GM19025 (cell line): Measurements from ENCODE around the gene LAMC2.

Experiments
- ATAC-seq: cut with Tn5 transposase; IDR thresholded peaks from one replicate; pipeline ENCODE4 v1.9.1; 2021; ENCODE audit warnings: mild to moderate bottlenecking, low read depth, moderate library complexity; ENCODE audit not compliant: unreplicated experiment

LAMC2 gene

DNA sequence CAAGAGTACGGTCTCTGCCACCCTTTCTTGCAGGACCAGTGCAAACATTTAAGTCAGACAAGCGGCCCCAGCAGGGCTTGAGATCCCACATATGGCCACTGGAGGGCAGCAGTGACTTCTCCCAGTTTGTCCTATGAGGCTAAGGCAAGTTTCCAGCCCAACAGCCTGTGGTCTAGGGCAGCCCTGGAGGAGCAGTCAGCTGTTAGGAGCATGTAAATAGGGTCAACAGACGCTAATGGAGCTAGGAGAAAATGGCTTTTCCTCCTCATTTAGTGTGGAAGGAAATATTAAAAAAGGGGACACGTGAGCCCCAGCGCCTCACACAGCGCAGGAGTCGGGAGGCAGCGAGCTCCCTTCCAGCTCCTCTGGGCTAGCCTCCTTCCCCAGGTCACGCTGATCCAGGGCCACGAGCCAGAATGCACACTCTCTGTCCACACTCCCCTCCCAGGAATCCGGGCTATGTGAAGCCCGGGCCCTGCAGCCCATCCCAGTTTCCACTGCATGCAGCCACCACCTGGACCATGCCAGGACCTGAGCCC is 95.6 kb downstream of the LAMC2 start:
- ATAC-seq: no peak

- no peak for ATAC-seq
These were observed 96.2 kb downstream of the LAMC2 start for GRCh38 chr1:183282101-183282855.

DNA sequence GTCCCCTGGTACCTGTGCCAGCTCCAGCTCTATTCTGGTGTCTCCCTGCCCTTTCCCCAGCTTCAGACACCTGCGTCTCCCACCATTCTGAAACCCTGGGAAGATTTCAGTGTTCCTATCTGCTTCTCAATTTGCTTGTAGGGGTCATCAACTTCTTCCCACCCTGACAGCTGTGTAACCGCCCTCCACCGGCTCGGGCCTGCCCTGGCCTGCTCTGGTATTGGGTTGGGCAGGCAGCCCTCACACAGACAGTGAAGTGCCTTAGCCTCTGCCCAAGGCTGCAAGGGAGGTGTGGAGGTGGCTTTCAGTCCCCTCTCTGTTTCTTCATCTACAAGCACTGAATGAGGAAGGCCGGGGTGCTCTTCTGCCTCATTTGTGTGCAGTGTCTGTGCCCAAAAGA is 97.2 kb downstream of the LAMC2 start:
- no peak for ATAC-seq

DNA sequence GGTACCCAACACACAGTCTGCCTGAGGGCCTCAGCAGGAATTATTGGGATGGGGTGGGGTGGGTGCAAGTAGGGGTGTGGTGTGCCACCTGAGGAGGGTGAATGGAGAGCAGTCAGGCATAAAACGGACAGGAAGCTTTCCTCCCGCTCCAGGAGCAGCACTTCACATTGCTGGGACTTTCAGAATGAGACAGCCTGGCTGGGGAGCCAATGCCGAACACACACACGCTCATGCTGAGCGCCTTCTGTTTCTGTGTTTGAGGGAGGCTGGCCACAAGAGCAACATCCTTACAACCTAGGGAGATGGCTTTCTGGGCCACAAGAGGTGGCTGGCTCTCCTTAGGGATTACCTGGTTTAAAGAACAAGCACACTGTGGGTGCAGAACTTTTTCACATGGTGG is 98.0 kb downstream of the LAMC2 start:
- no peak for ATAC-seq

- ATAC-seq: no peak
These were observed 99.2 kb downstream of the LAMC2 start for GRCh38 chr1:183285256-183285655.

GRCh38 chr1:183285746-183286145 is 99.7 kb downstream of the LAMC2 start:
- ATAC-seq: no peak

DNA sequence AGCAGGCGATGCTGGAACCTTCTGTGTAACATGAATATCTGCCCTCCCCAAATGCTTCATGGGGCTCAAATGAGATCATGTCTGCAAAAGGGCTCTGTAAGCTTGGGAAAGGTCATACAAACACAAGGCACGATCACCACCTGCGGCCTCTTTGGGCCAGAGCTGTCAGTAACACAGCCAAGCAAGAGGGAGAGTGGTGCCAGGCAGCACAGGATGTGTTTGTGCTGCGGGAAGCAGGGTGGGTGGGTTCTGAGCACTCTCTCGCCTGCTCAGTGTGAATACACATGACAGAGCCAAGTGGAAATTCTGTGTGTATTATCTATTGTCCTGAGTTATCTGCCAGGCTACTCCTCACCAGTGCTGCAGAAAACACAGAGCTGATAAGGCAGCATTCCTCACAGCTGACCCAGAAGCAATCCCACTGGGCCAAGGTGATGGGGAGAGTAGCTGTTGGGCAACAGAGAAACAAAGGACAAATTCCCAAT is 101.2 kb downstream of the LAMC2 start:
- ATAC-seq: no peak

GRCh38 chr1:183288583-183288982 is 102.5 kb downstream of the LAMC2 start:
- no peak for ATAC-seq

GRCh38 chr1:183289051-183289496 is 103.0 kb downstream of the LAMC2 start:
- no peak for ATAC-seq

GRCh38 chr1:183290628-183291027 is 104.6 kb downstream of the LAMC2 start:
- ATAC-seq: no peak

GRCh38 chr1:183291216-183291762 is 105.2 kb downstream of the LAMC2 start:
- ATAC-seq: no peak

DNA sequence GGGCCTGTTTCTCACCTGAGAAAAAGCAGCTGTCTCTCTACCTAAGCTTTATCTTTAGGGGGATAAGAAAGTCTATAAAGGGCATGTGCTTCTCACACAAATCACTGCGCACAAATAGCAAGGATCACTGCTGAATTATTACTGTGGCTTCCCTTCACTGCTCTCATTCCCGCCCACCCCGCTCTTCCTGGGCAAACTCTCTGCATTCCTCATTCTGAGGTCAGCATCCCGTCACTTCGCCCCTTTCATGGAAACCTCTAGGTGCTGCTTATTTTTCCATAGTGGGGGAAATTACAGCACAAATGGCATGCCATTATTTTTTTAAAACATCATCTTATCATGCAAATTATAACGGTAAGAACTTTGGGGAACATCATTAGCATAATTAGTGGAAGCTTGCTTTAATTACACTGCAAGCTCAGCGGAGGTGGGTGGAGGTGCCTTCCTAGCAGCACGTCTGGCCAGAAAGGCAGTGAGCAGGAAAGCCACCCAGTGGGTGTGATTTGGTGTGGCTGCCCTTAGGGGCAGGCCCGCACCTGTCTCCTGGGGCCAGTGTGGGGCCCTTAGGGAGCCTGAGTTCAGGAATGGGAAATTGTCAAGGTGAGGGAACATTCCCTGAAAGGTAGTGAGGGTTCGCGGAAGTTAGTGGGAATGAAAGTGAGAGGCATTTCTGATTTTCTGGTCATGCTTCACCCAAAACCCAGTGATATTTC is 105.9 kb downstream of the LAMC2 start:
- ATAC-seq: no peak

DNA sequence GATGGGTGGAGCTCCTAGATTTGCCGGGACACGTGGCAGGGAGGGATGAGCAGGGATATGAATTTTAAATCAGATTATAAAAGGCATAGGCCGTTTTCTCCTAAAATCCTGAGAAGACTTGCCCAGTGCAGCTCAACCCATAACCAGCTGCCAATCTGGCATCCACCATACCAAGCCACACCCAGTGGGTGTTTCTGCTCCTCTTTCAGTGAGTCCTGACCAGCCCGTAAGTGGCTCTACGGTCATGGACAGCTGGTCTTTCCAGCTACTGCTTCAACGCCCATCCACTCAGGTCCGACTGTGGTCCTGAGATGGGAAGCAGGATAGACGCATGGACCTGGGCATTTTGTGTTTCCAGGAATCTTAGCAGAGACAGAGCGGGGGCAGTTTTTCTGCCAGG is 107.2 kb downstream of the LAMC2 start:
- ATAC-seq: no peak

DNA sequence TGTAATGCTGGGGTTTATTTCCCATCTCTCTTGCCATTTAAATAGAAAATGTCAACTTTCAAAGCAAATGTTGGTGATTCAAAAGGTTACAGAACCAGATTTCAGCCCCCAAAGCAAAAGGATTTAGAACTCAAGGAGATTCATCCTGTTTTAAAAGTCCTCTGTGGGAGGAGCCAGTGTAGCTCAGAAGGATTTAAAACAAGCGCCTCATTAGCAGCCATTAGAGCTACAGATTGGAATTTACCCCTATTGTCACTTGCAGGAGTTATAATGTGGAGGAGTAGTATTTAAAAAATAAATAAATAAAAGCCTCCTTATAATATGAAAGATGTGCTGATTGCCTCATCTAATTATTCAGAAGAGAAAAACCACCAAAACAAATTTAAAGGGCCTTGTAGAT is 107.8 kb downstream of the LAMC2 start:
- no peak for ATAC-seq
